HEK293 (cell line): ENCODE results near the gene COX19.

ENCODE experiments used
- MEIS1 ChIP-seq: sonication (generic); formaldehyde crosslinking; IDR thresholded peaks from 2 replicates; pipeline ENCODE4 v1.8.1; 2022; ENCODE audit warnings: missing genetic modification reagents, mild to moderate bottlenecking, borderline replicate concordance
- SCRT1 ChIP-seq: fragments of 450-650 bp; formaldehyde crosslinking; IDR thresholded peaks from 2 replicates; pipeline ENCODE4 v1.5.1; 2016; ENCODE audit warnings: missing biosample characterization, missing genetic modification characterization, borderline replicate concordance
- TF ChIP-seq, protein P1 (sequence below): fragments of 450-650 bp; formaldehyde crosslinking; IDR thresholded peaks from 2 replicates; pipeline ENCODE4 v1.5.1; 2017; ENCODE audit warnings: missing biosample characterization, missing genetic modification characterization
- TF ChIP-seq, protein P2 (sequence below): fragments of 450-650 bp; IDR thresholded peaks from 2 replicates; pipeline ENCODE4 v1.5.1; 2018; ENCODE audit warnings: missing biosample characterization, missing genetic modification characterization

GRCh38 chr7:970744-971143 is 4.6 kb downstream of the COX19 start:
- no peak for TF ChIP-seq MEIS1 (CRISPR knock-in tag)
- no peak for TF ChIP-seq SCRT1 (tag by site-specific recombination)
- TF ChIP-seq, protein P1, sequence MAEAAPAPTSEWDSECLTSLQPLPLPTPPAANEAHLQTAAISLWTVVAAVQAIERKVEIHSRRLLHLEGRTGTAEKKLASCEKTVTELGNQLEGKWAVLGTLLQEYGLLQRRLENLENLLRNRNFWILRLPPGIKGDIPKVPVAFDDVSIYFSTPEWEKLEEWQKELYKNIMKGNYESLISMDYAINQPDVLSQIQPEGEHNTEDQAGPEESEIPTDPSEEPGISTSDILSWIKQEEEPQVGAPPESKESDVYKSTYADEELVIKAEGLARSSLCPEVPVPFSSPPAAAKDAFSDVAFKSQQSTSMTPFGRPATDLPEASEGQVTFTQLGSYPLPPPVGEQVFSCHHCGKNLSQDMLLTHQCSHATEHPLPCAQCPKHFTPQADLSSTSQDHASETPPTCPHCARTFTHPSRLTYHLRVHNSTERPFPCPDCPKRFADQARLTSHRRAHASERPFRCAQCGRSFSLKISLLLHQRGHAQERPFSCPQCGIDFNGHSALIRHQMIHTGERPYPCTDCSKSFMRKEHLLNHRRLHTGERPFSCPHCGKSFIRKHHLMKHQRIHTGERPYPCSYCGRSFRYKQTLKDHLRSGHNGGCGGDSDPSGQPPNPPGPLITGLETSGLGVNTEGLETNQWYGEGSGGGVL (tag by site-specific recombination) = no peak
- TF ChIP-seq, protein P2, sequence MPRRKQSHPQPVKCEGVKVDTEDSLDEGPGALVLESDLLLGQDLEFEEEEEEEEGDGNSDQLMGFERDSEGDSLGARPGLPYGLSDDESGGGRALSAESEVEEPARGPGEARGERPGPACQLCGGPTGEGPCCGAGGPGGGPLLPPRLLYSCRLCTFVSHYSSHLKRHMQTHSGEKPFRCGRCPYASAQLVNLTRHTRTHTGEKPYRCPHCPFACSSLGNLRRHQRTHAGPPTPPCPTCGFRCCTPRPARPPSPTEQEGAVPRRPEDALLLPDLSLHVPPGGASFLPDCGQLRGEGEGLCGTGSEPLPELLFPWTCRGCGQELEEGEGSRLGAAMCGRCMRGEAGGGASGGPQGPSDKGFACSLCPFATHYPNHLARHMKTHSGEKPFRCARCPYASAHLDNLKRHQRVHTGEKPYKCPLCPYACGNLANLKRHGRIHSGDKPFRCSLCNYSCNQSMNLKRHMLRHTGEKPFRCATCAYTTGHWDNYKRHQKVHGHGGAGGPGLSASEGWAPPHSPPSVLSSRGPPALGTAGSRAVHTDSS (tag by site-specific recombination) = no peak
